ENCODE measurements around the gene FSIP1.

FSIP1 gene

DNA sequence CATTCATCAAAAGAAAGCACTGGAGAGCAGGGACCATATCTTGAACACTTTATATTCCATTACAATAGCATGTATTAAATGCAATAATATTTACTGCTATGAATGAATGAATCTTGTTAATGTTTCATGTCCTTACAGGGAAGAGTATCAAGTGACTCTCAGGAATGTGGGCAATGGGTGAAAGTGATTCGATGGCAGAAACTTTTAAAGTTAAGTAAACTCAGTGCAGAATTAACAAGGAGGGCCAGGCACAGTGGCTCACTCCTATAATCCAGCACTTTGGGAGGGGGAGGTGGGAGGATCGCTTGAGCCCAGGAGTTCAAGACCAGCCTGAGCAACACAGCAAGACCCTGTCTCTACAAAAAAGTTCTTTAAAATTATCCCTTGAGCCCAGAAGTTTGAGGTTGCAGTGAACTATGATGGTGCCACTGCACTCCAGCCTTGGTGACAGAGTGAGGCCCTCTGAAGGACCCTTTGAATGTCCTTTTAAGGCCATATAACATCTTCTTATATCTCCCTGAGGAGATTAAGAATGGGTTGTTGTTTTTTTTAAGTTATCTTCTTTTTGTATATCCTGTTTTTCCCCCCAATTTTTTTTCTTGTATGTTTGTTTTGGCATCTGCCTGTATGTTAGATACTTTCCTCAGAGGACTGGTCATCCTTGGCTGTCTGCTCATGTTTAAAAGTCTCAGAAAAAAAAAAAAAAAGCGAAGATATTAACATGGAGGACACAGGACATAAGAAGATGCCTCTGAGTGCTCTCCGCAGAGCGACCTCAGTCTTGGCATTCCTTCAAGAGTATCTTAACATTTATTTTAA lies 9.6 kb upstream of the FSIP1 start:
- DNase-seq = no peak

DNA sequence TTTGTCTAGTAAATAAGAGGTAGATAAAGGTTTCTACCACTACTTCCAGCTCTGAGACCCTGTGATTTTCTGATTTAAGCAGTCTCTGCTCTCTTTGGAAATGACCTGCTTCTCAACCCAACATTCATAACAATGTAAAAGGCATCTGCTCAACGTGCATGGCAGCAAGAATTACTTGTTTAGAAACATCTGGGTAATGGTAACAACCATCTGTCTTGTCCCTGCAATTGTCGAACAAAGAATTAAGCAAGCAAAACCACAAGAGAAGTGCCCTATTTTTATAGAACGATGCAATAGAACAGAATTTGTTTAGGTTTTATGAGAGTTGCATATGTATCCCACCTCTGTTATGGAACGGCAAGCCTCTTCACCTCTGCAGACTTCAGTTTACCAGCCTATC lies 7.1 kb upstream of the FSIP1 start:
- no peak for DNase-seq

DNA sequence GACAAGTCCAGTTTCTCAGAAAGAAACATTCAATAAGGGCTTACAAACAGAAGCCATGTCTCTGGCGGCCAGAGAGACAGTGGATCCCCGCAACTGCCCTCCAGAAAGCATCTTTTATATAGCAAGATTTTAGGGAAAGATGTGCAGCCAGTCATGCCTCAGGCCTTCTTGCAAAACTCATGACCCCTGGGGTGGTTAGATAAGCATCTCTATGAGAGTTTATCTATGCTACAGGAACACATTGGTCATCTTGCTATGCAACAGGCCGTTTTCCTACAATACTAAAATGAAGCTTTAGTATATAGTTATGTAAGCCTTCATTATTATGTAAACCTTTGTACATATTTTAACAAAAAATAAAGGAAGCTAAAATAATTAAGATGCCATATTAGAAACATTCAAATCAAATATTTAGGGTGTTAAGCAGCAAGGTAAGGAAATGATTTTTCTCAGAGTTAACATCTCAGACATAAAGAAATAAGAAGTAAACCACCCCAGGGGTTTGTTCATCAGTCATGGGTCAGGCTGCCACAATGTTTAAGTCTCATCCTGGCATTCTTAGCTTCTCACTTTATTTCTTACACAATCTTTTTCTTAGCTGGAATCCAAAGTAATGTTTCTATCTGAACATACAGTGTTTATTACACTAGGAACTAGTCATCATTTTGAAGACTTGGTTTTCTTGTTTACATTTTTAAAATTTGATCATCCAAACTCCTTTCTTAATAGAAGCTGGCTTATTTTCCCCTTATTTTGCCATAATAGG lies 6.3 kb upstream of the FSIP1 start:
- DNase-seq = no peak

DNA sequence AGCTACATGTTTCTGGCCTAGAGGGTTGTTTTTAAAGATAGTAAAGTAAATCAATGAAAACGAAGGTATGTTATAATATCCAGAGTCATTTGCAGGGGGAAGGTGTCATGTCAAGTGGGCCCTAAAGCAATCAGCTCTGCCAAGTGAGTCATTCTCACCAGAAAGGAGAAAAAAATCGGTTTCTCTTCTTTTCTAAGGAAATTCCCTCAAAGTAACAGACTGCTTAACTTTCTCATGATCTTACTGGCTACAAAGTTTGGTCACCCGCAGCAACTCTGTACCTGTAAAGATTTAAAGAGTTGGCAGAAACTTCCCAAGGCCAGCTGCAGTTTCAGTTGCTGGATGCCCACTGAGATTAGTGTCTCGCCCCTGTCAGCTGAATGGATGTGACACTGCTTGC lies 5.5 kb upstream of the FSIP1 start:
- DNase-seq = peak; percentile 26

DNA sequence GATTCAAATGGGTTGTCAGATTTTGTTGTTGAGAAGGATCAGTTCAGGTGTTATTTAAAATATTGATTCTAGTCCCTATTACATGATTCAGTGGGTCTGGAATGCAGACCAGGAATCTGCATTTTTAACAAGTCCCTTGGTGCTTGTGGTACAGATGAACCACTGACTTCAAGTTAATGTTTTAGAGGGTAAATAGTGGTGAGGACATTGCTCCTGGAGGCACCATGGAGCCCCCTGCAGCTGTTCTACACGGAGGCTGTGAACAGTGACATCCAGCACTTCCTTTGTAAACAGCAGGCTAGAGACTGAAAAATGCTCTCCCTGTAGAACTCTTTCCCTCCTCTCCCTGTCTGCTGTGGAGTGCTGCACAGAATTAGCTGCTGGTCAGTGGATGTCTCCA lies 4.8 kb upstream of the FSIP1 start:
- no peak for DNase-seq

DNA sequence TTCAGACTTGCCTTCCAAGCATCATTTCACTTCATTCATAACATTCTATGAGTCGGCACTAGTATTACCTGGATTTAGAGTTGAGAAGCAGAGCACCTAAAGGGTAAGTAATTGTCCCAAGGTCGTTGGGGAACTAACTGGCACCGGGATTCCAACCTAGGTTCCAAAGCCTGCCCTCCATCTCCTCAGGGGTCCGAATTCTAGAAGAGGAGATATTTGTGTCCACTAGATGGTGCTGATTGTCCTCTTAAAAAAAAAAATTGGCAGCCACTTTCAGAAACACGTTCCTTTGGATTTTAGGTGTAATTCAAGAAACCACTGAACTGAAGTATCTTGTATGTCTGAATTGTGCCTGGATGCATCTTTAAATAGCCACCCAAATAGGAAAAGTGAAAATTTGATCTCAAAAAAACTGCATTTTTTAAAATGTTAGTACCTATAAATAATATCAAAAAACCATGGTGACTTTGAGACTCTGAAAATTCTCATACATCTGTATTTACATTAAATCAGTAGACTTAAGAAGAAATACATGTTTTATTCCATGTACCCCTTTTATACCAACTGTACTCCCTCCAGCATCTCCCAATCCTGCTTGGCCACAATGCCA lies 3.9 kb upstream of the FSIP1 start:
- no peak for DNase-seq

DNA sequence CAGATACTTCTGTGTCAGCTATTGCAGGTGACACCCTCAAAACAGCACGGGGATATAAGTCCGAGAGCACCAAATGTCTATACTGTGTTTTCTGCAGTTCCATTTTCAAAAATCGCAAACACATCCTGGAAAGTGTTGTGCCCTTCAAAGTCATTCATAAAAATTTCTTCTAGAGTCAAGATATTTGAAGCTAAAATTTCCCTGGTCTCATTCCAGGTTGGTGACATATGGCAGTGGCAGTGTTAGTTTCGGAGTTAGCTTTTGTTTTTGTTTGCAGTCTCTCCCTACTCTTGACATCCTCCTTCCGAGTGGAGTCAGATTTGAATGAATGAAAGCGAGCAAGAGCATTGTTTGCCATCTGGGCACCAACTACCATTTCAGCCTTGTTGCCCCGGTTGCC lies 3.2 kb upstream of the FSIP1 start:
- DNase-seq = no peak

DNA sequence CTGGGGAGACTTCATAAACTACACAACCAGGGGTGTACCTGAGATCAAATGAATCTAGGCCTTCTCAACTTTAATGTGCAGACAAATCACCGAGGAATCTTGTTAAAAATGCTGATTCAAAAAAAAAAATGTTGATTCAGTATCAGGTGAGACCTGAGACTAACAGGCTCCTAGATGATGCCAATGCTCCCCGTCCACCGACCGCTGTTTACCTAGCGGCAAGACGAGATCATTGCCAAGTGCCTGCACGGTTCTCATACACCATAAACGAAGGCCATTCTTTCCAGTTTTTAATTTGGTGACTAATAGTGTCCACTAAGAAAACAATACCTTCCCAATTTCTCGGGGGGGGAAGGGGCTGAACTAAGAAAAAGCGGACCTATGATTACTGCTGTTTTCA lies 2.5 kb upstream of the FSIP1 start:
- DNase-seq = no peak

DNA sequence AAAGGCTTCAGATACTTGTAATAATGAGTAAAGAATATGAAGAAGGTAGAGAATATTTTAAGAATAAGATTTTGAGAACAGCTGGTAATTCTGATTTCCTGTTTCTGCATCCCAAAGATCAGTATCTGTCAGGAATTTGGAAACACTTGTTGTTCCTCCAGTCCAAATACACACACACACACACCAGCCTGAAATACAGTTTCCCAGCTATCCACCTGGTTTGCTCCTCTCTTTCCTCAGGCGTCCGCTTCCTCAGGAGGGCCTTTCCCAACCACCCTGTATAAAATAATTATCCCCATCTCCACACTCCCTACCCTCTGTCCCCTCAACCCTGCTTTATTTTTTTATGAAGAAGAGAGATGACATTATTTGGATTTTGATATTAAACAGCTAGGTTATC lies 2.0 kb upstream of the FSIP1 start:
- no peak for DNase-seq

DNA sequence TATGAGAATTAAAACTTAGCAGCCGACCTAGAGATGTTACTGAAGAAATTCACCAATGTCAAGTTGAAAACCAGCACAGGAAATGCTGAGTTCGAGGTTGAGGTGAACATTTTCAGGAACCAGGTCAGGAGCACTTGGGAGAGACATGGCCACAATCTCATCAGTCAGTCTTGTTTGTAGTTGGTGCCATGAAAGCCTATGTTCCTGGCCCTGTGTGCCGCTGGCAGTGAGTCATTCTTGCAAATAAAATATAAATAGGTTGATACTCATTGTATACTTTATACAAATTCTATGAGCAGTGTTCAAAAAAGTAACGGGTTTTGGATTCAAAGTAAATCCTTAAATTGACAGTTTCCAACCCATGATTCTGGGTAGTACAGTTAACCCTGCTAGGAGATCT lies 1.5 kb upstream of the FSIP1 start:
- no peak for DNase-seq

DNA sequence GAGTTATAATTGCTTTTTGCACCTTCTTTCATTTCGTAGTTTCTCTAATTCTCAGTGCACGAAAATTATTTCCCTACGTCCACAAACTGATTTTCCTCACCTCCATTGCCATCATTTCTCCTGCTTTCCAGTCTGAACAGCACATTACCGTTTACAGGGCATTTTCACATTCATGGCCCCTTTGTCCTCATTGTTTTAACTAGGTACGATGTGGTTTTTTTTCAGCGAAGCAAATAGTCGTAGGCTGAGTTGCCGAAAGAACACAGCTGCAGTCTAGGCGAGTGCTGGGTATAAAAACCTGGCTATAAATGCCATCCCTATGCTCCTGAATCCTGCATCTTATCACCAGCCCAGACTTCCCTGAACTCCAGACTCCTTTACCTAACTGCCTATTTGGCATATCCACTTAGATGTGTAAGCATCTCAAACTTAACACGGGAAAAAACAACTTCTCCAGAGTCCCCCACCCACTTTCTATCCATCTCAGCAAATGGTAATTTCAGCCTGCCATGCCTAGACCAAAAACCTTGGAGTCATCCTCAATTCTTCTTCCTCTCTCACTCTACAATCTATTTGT lies 691 bp upstream of the FSIP1 start:
- no peak for DNase-seq

DNA sequence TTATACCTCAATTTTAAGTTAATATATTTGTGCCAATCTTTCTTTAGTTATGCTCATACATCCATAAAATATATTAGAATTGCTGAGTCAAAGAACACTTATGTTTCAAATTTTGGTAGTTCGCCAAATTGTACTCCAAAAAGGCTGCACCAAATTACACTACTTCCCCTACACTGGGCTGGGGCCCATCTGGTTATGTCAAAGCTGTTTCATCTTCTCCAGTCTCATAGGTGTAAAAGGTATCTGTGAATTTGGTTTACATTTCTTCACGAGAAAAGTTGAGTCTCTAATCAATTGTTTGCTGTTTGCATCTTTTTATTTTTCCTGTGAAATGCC lies 706 bp downstream of the FSIP1 start:
- DNase-seq = no peak

DNA sequence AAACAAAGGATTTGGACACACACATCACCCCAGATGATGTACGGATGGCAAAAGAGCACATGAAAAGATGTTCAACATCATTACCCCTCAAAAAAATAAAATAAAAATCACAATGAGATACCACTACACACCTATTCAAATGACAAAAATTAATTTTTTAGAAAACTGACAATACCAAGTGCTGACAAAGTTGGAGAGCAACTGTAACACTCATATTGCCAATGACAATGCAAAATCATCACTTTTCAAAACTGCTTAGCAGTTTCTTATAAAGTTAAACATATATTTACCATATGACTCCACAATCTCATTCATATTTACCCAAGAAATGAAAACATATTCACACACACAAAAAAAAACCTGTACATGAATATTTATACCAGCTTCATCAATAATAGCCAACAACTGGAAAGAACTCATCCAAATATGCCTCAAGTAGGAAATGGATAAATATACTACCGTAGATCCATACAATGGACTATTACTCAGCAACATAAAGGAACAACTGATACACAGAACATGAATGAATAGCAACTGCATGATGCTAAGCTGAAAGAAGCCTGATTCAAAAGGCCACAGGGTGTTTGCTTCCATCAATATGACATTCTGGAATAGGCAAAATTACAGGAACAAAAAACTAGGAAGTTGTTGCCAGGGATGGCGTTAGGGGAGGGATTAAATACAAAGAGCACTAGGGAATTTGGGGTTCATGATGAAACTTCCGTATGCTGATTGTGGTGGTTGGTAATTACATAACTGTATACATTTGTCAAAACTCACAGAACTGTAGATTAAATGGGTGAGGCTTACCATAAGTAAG lies 1.3 kb downstream of the FSIP1 start:
- no peak for DNase-seq

DNA sequence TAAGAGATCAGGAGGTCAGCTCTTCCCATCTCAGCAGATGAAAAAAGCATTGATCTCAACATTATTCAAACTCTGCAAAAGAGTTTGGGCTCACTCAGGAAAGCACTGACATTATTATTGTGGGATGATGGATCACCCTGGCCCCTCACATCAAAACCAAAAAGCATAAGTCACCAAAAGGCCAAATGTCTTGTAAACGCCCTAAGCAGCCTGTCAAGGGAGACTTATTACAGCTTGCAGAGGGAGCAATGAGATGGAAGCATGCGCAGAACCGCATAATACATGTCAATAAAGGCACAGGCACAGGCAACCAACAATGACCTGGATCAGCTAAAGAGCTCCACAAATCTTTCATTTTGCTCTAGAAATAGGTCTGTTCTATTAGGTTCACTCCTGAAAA lies 4.6 kb downstream of the FSIP1 start:
- DNase-seq = no peak

DNA sequence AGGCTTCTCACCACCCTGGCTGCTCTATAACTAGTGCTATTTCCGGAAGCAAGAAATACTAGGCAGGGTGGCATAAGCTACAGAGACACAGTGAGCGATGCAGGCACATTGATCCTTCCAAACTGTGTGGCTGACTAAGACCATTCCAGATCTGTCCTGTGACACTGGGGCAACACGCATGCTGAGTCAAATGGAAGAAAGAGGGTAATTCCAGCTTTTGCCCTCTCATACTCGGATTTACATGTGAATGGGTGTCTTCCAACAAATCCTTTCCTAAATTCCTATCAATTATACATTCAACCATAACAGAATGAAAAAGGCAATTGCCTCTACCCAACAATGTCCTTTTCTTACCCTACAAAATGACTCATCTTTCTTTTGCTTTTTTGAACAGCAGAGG lies 5.1 kb downstream of the FSIP1 start:
- DNase-seq = no peak

DNA sequence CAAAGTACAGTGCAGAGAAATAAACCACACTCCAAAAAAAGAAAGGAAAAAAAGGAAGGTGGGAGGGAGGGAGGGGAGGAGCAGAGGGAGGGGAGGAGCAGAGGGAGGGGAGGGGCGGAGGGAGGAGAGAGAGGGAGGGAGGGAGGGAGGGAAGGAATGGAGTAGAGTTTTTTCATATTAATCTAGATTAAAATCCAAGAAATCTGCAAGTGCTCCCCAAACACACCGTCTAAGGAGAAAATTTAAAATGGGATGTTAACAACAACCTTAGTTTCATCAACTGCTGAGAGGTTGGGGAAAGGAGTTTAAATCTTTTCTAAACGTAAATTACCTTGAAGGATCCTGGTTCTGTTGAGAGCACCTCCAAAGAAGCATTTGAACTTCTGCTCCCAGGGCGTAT lies 6.6 kb downstream of the FSIP1 start:
- no peak for DNase-seq

DNA sequence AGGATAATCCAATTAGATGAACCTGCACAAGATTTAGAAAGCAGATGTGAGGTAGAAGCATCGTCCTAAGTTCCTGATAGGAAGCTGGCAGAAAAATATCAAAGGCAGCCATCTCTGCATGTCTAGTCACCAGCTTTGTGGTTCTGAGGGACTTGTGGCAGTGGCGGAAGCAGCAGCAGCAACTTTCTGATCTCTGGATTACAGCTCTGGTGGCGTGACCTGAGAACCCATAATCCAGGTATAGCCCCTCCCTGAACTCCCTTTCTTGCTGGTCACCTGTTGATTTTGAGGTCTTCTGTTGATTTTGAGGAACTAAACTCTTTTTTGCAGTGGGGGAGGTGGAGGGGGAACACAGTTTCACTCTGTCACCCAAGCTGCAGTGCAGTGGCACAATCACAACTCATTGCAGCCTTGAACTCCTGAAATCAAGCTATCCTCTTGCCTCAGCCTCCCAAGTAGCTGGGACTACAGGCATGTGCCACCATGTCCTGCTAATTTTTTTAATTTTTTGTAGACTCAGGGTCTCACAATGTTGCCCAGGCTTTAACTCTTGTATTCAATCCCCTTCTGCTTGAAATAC lies 7.9 kb downstream of the FSIP1 start:
- peak; percentile 29 for DNase-seq

DNA sequence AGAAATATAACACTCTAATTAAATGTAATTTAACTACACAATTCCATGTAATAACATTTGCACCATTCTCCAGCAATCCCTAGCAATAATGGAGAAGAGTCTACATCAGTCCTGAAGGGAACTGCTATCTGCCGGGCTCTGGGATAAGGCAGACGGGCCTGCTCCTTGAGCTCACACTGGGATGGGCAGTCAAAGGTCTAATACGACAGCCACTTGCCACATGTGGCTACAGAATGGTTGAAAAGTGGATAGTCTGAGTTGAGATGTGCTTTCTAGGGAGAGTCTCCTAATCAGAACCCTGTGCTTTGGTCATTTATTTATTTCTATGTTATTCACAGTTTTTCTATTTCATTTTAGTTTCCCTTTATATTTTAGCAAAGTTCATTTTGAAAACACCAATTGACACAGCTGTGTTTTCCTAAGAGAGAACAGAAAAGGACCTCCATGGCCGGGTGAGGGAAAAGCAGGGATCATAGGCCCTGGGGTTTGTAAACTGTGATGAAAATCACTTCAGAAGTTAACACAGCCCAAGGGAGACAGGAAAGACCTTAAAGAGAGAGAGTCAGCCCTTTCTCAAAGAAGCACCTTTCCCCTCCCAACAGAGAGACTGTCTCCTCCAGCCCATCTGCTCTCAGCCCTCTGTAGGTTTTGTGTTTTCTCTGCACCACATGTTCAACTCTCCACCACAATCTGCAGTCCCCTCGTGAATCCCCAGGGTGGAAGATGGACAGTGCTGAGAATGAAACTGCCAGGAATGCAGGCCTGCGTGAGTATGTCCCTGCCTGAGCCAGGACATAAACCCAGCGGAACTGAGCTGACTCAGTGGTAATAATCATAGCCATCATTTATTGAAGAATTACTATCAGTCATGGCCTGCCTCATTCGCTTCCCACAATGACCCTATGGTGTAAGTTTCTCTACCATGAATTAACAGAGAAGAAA lies 11.6 kb downstream of the FSIP1 start:
- DNase-seq = no peak

DNA sequence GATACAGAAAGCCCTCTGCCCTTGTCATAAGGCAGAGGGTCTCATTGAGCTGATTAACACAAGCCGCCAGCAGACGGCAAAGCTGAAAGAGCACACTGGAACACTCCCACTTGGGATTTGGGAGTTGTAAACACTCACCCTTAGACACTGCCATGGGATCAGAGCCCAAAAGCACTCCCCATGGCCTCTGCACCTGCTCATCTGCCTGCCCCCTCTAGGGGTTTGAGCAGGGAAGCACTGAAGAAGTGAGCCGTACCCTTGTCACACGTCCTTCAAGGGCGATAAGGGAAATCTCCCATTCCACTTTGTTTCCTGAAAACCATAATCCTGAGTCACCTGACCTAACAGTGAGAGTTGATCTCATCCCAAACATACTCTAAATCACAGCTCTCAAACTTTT lies 14.7 kb downstream of the FSIP1 start:
- no peak for DNase-seq

DNA sequence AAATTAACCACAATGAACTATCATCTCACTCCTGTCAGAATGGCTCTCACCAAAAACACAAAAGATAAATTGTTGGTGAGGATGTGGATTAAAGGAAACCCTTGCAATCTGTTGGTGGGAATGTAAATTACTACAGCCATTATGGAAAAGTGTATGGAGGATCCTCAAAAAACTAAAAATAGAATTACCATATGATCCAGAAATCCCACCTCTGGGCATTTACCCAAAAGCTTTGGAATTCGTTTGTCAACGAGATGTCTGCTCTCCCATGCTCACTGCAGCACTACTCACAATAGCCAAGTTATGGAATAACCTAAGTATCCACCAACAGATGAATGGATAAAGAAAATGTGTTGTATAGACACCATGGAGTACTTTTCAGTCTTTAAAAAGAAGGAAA lies 21.6 kb downstream of the FSIP1 start:
- DNase-seq = no peak

DNA sequence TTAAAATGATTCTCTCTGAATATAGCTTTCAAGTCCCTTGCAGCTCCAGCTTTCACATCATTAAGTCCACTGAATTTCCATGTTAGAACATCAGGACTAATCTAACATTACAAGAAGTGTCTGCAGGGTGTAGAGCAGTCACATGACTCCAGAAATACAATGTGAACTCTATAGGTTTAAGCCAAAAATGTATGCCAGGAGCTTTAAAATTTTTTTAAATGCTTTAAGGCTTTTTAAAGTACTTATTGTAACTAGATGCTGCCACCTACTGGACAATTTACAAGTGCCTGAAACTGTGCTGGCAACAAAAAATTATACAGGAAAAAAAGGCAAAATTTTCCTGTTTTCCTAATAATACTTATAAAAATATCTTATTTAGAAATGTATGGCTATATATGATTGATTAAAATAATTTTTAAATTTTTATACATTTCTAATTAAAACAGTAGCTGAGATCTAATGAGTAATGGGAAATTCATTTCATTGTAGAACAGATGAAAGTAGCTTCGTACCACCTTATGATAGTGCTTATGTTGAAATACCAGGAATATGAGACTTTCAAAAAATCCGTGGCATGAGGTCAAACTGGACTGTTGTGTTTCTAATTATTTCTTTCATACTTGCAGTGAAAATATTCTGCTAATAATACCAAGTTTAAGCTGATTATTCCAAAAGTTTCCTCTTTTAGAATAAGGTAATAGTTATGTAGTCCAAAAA lies 25.7 kb downstream of the FSIP1 start:
- DNase-seq = peak; percentile 6
